Gastroesophageal sphincter (tissue), 3 donors: ENCODE measurements around the gene WNK2.

ENCODE experiments used
- EP300 ChIP-seq: sonication (generic); formaldehyde crosslinking; IDR thresholded peaks from one replicate; pipeline ENCODE4 v1.6.1; 2017; ENCODE audit warnings: antibody characterized with exemption, mild to moderate bottlenecking
- POLR2A ChIP-seq, 2 donors: fragments of 450-650 bp; IDR thresholded peaks; one replicate each; pipeline ENCODE4 v1.6.1; 2017; ENCODE audit warnings: antibody characterized with exemption in 2 of 2, mild to moderate bottlenecking in 2 of 2, moderate library complexity in 1 of 2
- POLR2AphosphoS5 ChIP-seq: sonication (generic); formaldehyde crosslinking; IDR thresholded peaks from one replicate; pipeline ENCODE4 v1.6.1; 2017; ENCODE audit warnings: antibody characterized with exemption
- TF ChIP-seq, protein P1 (sequence below), 4 experiments: fragments of 200-600 bp in 2 of 4; fragments of 450-650 bp in 2 of 4; sonication (generic) in 1 of 4; IDR thresholded peaks; one replicate each; pipeline ENCODE4 v1.5.1; 2017 to 2019; ENCODE audit warnings: antibody characterized with exemption in 4 of 4, mild to moderate bottlenecking in 2 of 4, moderate library complexity in 2 of 4

- TF ChIP-seq, protein P1, sequence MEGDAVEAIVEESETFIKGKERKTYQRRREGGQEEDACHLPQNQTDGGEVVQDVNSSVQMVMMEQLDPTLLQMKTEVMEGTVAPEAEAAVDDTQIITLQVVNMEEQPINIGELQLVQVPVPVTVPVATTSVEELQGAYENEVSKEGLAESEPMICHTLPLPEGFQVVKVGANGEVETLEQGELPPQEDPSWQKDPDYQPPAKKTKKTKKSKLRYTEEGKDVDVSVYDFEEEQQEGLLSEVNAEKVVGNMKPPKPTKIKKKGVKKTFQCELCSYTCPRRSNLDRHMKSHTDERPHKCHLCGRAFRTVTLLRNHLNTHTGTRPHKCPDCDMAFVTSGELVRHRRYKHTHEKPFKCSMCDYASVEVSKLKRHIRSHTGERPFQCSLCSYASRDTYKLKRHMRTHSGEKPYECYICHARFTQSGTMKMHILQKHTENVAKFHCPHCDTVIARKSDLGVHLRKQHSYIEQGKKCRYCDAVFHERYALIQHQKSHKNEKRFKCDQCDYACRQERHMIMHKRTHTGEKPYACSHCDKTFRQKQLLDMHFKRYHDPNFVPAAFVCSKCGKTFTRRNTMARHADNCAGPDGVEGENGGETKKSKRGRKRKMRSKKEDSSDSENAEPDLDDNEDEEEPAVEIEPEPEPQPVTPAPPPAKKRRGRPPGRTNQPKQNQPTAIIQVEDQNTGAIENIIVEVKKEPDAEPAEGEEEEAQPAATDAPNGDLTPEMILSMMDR (IDR thresholded peaks at IDR 0.05): no peak
- no peak for TF ChIP-seq POLR2A (IDR thresholded peaks at IDR 0.05)
- TF ChIP-seq POLR2AphosphoS5: no peak
- TF ChIP-seq EP300: no peak
Measured at GRCh38 chr9:93149361-93149760, 34.6 kb upstream of the WNK2 start.
